SK-N-SH treated with all-trans-retinoic acid at 6 μM for 48 hours (cell line): ENCODE data around the gene TMEM232.
"Not testable (repeated sequence)": the region's sequence is repeated elsewhere in the genome, so short reads cannot be mapped to it uniquely, and the experiment has no call there.

Experiments used
- ATAC-seq: fragments of 200-7000 bp; cut with Tn5 transposase; 3 replicates; pipeline ENCODE4 v1.9.1; 2020; ENCODE audit warnings: mild to moderate bottlenecking, moderate library complexity
- BACH2 ChIP-seq: fragments of 250-450 bp; sonication (Bioruptor Pico); IDR thresholded peaks from 2 replicates; pipeline ENCODE4 v1.9.0; 2021; ENCODE audit warnings: mild to moderate bottlenecking, borderline replicate concordance
- CSDC2 ChIP-seq: fragments of 250-450 bp; sonication (Bioruptor Pico); IDR thresholded peaks from 2 replicates; pipeline ENCODE4 v1.5.0; 2020; ENCODE audit warnings: mild to moderate bottlenecking, moderate library complexity
- CSRNP3 ChIP-seq: fragments of 250-450 bp; sonication (Bioruptor Pico); IDR thresholded peaks from 2 replicates; pipeline ENCODE4 v1.5.1; 2021; ENCODE audit warnings: mild to moderate bottlenecking, moderate library complexity
- ESRRG ChIP-seq: fragments of 250-450 bp; sonication (Bioruptor Pico); IDR thresholded peaks from 2 replicates; pipeline ENCODE4 v1.6.1; 2021; ENCODE audit warnings: mild to moderate bottlenecking
- ISL1 ChIP-seq: fragments of 250-450 bp; sonication (Bioruptor Pico); IDR thresholded peaks from 2 replicates; pipeline ENCODE4 v2.1.2; 2022; ENCODE audit warnings: mild to moderate bottlenecking, moderate library complexity
- OSR1 ChIP-seq: fragments of 250-450 bp; sonication (Bioruptor Pico); IDR thresholded peaks from 2 replicates; pipeline ENCODE4 v1.8.0; 2022; ENCODE audit warnings: moderate library complexity, mild to moderate bottlenecking, inconsistent platforms
- PATZ1 ChIP-seq: fragments of 250-450 bp; sonication (Bioruptor Pico); IDR thresholded peaks from 2 replicates; pipeline ENCODE4 v1.8.0; 2020; ENCODE audit warnings: mild to moderate bottlenecking, moderate library complexity, borderline replicate concordance
- PPARA ChIP-seq: fragments of 250-450 bp; sonication (Bioruptor Pico); IDR thresholded peaks from 2 replicates; pipeline ENCODE4 v1.5.0; 2020; ENCODE audit warnings: mild to moderate bottlenecking, borderline replicate concordance
- RARB ChIP-seq: fragments of 250-450 bp; sonication (Bioruptor Pico); IDR thresholded peaks from 2 replicates; pipeline ENCODE4 v1.8.0; 2021; ENCODE audit warnings: mild to moderate bottlenecking, moderate library complexity
- SNAI2 ChIP-seq: fragments of 250-450 bp; sonication (Bioruptor Pico); IDR thresholded peaks from 2 replicates; pipeline ENCODE4 v1.5.0; 2020; ENCODE audit warnings: mild to moderate bottlenecking, moderate library complexity
- TSHZ2 ChIP-seq: fragments of 250-450 bp; sonication (Bioruptor Pico); IDR thresholded peaks from 2 replicates; pipeline ENCODE4 v1.5.0; 2020; ENCODE audit warnings: mild to moderate bottlenecking, moderate library complexity
- ZC3H10 ChIP-seq: fragments of 250-450 bp; sonication (Bioruptor Pico); IDR thresholded peaks from 2 replicates; pipeline ENCODE4 v1.5.1; 2021; ENCODE audit warnings: mild to moderate bottlenecking, moderate library complexity
- ZFP3 ChIP-seq: fragments of 250-450 bp; sonication (Bioruptor Pico); IDR thresholded peaks from 2 replicates; pipeline ENCODE4 v1.5.0; 2020; ENCODE audit warnings: mild to moderate bottlenecking, moderate library complexity
- ZNF565 ChIP-seq: fragments of 450-650 bp; formaldehyde crosslinking; conservative IDR thresholded peaks from 2 replicates; pipeline ENCODE4 v1.5.0; 2020; ENCODE audit warnings: low read depth, mild to moderate bottlenecking, moderate library complexity
- ZNF70 ChIP-seq: fragments of 450-650 bp; formaldehyde crosslinking; IDR thresholded peaks from 2 replicates; pipeline ENCODE4 v1.5.0; 2020; ENCODE audit warnings: mild to moderate bottlenecking, moderate library complexity
- ZNF8 ChIP-seq: fragments of 450-650 bp; formaldehyde crosslinking; IDR thresholded peaks from 2 replicates; pipeline ENCODE4 v1.5.0; 2020; ENCODE audit warnings: mild to moderate bottlenecking, moderate library complexity
- TF ChIP-seq, protein P1 (sequence below): fragments of 250-450 bp; sonication (Bioruptor Pico); IDR thresholded peaks from 2 replicates; pipeline ENCODE4 v1.8.0; 2021; ENCODE audit warnings: low read depth, mild to moderate bottlenecking, moderate library complexity, borderline replicate concordance
- TF ChIP-seq, protein P2 (sequence below): fragments of 250-450 bp; sonication (Bioruptor Pico); IDR thresholded peaks from 2 replicates; pipeline ENCODE4 v1.5.1; 2020; ENCODE audit warnings: low read depth, mild to moderate bottlenecking, moderate library complexity

Gene TMEM232

GRCh38 chr5:110536120-110537115 lies 190.1 kb downstream of the TMEM232 start:
- ATAC-seq = no peak; the same call in 2 of the 3 replicates
- no peak for TF ChIP-seq ISL1 (CRISPR knock-in tag)
- TF ChIP-seq CSRNP3 (CRISPR knock-in tag) = no peak
- no peak for TF ChIP-seq PPARA
- no peak for TF ChIP-seq OSR1 (CRISPR knock-in tag)
- no peak for TF ChIP-seq SNAI2 (CRISPR knock-in tag)
- no peak for TF ChIP-seq RARB (CRISPR knock-in tag)

DNA sequence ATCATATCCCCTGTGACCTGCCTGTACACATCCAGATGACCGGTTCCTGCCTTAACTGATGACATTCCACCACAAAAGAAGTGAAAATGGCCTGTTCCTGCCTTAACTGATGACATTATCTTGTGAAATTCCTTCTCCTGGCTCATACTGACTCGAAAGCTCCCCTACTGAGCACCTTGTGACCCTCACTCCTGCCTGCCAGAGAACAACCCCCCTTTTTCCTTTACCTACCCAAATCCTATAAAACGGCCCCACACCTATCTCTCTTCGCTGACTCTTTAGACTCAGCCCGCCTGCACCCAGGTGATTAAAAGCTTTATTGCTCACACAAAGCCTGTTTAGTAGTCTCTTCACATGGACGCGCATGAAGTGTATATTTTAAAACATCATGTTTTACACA lies 191.3 kb downstream of the TMEM232 start:
- ATAC-seq = not testable (repeated sequence)

DNA sequence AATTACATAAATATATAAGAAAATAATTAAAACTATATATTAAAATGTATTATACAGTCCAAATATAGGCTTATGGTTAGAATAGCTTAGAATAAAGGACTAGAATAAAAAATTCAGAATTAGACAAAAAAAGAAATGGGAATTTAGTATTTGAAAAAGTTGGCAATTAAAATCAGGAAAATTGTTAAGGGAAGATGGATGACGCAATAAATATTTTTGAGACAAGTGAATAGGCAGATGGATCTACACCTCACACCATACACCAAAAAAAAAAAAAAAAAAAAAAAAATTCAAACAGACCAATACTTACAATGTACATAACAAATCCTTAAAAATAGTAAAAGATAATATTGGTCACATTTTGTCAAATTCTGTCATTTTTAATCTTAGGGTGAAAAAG lies 200.7 kb downstream of the TMEM232 start:
- TF ChIP-seq TSHZ2 (CRISPR knock-in tag) = no peak
- TF ChIP-seq CSDC2 = no peak
- TF ChIP-seq BACH2 (CRISPR knock-in tag) = no peak
- no peak for TF ChIP-seq OSR1 (CRISPR knock-in tag)
- no peak for TF ChIP-seq ESRRG
- no peak for TF ChIP-seq ZNF70 (CRISPR knock-in tag)
- TF ChIP-seq PATZ1 = no peak
- TF ChIP-seq, protein P1, sequence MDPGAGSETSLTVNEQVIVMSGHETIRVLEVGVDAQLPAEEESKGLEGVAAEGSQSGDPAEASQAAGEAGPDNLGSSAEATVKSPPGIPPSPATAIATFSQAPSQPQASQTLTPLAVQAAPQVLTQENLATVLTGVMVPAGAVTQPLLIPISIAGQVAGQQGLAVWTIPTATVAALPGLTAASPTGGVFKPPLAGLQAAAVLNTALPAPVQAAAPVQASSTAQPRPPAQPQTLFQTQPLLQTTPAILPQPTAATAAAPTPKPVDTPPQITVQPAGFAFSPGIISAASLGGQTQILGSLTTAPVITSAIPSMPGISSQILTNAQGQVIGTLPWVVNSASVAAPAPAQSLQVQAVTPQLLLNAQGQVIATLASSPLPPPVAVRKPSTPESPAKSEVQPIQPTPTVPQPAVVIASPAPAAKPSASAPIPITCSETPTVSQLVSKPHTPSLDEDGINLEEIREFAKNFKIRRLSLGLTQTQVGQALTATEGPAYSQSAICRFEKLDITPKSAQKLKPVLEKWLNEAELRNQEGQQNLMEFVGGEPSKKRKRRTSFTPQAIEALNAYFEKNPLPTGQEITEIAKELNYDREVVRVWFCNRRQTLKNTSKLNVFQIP (CRISPR knock-in tag) = no peak
- no peak for TF ChIP-seq ZC3H10
- TF ChIP-seq ZFP3 = no peak
- no peak for TF ChIP-seq ZNF565 (CRISPR knock-in tag)
- TF ChIP-seq ZNF8 (CRISPR knock-in tag) = no peak
- TF ChIP-seq, protein P2, sequence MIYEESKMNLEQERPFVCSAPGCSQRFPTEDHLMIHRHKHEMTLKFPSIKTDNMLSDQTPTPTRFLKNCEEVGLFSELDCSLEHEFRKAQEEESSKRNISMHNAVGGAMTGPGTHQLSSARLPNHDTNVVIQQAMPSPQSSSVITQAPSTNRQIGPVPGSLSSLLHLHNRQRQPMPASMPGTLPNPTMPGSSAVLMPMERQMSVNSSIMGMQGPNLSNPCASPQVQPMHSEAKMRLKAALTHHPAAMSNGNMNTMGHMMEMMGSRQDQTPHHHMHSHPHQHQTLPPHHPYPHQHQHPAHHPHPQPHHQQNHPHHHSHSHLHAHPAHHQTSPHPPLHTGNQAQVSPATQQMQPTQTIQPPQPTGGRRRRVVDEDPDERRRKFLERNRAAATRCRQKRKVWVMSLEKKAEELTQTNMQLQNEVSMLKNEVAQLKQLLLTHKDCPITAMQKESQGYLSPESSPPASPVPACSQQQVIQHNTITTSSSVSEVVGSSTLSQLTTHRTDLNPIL (CRISPR knock-in tag) = no peak
- no peak for ATAC-seq

GRCh38 chr5:110517396-110517795 lies 209.1 kb downstream of the TMEM232 start:
- ATAC-seq = peak; percentile 40; the same call in 1 of the 3 replicates
- TF ChIP-seq SNAI2 (CRISPR knock-in tag) (no peak), ZFP3 (no peak)
